ENCODE results near the gene GATA2. TPM values are rescaled to one million over a fixed set of nuclear protein-coding genes. Genes with fewer than 3 reads are reported as not detected.

GATA2 gene
- total and polyA plus RNA-seq, 12 donors: 6.8 to 29.8 (median 12.6) TPM

DNA sequence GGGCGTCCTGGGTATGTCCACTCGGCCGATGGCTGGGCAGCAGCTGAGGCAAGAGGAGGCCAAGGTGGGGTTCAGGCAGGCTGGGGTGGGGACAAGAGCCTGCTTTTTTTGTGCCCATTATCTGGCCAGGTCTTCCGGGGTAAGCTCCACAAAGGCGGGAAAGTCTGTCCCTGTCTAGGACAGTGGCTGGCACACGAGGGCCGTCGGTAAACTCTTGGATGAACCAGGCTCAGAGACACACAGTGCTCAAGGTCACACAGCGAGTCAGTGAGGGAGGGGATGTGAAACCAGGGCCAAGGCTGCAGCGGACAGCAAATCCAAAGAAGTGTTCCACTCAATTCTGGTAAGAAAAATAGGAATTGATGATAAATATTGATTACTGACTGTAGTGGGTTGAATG, 29.2 kb downstream of the GATA2 start:
- Histone ChIP-seq H3K36me3 (no peaks in the 10 kb centered on the region), H3K9me3 (no peaks in the 10 kb centered on the region), H3K4me3 (no peak overlapping the region), H3K27ac (no peak overlapping the region), H3K4me1 (no peaks in the 10 kb centered on the region), H3K27me3 (peaks cover 0 to 24% (median 9%) of the 10 kb centered on the region in 7 donors)
- 86 to 93% methylated on average over 10 of the region's 10 CpGs for WGBS, 2 donors
- no peak for TF ChIP-seq CTCF (IDR thresholded peaks at IDR 0.05)
- DNase-seq (no peak), ATAC-seq (no peak)
- intact Hi-C loops (cut with DNase I): no loop called here

GRCh38 chr3:128463354-128463753, 29.6 kb downstream of the GATA2 start:
- no peaks in the 10 kb centered on the region for H3K4me1 ChIP-seq
- peaks cover 0 to 20% (median 6%) of the 10 kb centered on the region in 7 donors for H3K27me3 ChIP-seq
- no peak for TF ChIP-seq CTCF (IDR thresholded peaks at IDR 0.05)
- H3K4me3 ChIP-seq: no peak overlapping the region
- ATAC-seq: no peak
- 76 to 78% methylated on average over 11 of the region's 11 CpGs for WGBS, 2 donors
- intact Hi-C loops (cut with DNase I): no loop called here
- no peaks in the 10 kb centered on the region for H3K9me3 ChIP-seq
- DNase-seq: no peak
- no peaks in the 10 kb centered on the region for H3K36me3 ChIP-seq
- no peak overlapping the region for H3K27ac ChIP-seq

DNA sequence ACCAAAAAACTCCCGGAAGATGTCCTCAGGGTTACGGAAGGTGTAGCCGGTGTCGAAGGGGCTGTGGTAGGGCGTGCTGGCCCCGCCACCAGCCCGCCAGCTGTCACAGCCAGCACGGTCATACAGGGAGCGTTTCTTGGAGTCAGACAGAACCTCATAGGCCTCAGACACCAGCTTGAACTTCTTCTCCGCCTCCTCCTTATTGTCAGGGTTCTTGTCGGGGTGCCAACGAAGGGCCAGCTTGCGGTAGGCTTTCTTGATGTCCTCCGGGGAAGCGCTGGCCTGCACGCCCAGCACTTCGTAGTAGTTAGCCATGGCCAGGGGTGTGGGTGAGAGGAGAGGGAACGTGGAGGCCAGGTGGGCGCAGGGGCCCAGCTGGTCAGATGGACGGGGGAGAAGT, 30.1 kb downstream of the GATA2 start:
- Histone ChIP-seq H3K4me3 (no peak overlapping the region), H3K27ac (no peak overlapping the region), H3K27me3 (peaks cover 0 to 16% (median 3%) of the 10 kb centered on the region in 7 donors), H3K36me3 (no peaks in the 10 kb centered on the region), H3K9me3 (no peaks in the 10 kb centered on the region), H3K4me1 (no peaks in the 10 kb centered on the region)
- TF ChIP-seq CTCF (IDR thresholded peaks at IDR 0.05): no peak
- WGBS, 2 donors: 92 to 93% methylated on average over 20 of the region's 20 CpGs
- no peak for ATAC-seq
- intact Hi-C loops (cut with DNase I): no loop called here
- DNase-seq: no peak

DNA sequence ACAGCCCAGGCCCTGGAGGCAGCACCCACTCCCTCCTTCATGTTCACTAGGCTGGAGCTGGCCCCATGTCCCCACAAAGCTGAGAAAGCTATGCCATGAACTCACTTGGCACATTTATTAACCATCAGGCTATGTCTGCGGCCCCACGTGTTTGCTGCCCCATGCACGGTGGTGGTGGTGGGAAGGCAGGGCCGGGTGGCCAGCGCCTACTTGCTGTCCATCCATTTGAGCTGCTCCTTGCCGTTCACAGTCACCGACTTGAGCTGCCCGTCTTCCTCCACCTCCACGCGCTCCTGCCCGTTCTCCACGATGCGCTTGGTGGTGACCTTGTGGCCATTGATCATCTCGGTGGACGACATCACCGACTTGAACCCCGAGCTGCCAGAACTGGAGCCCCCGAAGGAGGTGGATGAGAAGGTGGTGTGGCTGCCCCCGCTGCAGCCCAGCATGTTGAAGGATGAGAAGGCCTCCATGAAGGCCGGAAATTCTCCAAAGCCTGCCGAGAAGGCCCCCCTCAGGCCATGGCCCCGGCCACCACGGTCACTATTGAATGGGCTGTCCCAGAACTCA, 30.6 kb downstream of the GATA2 start:
- no peak for DNase-seq

More for the DNA sequence above, 30.6 kb downstream of the GATA2 start:
- no peak for ATAC-seq
- TF ChIP-seq CTCF (IDR thresholded peaks at IDR 0.05): no peak
- Histone ChIP-seq H3K4me1 (no peaks in the 10 kb centered on the region), H3K9me3 (no peaks in the 10 kb centered on the region), H3K27me3 (peaks cover 0 to 13% (median 2%) of the 10 kb centered on the region in 7 donors), H3K4me3 (no peak overlapping the region), H3K36me3 (no peaks in the 10 kb centered on the region), H3K27ac (no peak overlapping the region)
- 95 to 97% methylated on average over 23 of the region's 23 CpGs for WGBS, 2 donors
- intact Hi-C loops (cut with DNase I): no loop called here
